ENCODE measurements around the gene GCSAML. TPM values are rescaled to one million over a fixed set of nuclear protein-coding genes. Genes with fewer than 3 reads are reported as not detected.

The GCSAML gene
- total RNA-seq, 2 experiments from 2014 or later = not detected

GRCh38 chr1:247540581-247540980 lies 8.4 kb upstream of the GCSAML start:
- no peak for DNase-seq
- H3K27ac Mint-ChIP-seq = no peak overlapping the region
- H3K4me1 Mint-ChIP-seq = no peaks in the 10 kb centered on the region
- ChIA-PET CTCF (no interaction called here), POLR2A (no interaction called here)
- no peaks in the 10 kb centered on the region for H3K9me3 Mint-ChIP-seq
- H3K27me3 Mint-ChIP-seq = peaks cover 6% of the 10 kb centered on the region
- H3K36me3 Mint-ChIP-seq (ENCODE audit: low read depth) = no peaks in the 10 kb centered on the region
- no peak overlapping the region for H3K4me3 Mint-ChIP-seq

DNA sequence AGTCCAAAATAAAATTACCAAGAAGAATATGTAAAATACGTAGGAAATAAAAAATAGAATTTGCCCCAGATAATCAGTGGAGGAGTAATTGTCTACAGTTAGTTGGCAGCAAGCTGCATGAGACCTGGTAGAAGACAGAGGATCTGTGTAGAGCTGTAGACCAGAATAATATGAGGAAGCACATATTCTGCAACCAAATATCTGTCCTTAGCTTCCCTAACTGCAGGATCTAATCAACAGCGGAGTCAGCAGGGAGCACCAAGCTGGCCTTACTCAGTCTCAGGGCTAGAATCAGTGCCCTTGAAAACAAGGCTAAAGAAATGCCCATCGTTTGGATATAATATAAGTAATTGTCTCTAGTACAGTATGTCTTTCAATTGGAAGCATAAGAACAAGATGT lies 6.1 kb upstream of the GCSAML start:
- no peaks in the 10 kb centered on the region for H3K4me1 Mint-ChIP-seq
- no peaks in the 10 kb centered on the region for H3K36me3 Mint-ChIP-seq (ENCODE audit: low read depth)
- H3K27ac Mint-ChIP-seq = no peak overlapping the region
- peaks cover 7% of the 10 kb centered on the region for H3K27me3 Mint-ChIP-seq
- POLR2A ChIA-PET = no interaction called here
- H3K9me3 Mint-ChIP-seq = no peaks in the 10 kb centered on the region
- H3K4me3 Mint-ChIP-seq = no peak overlapping the region
- CTCF ChIA-PET = no interaction called here
- no peak for DNase-seq

DNA sequence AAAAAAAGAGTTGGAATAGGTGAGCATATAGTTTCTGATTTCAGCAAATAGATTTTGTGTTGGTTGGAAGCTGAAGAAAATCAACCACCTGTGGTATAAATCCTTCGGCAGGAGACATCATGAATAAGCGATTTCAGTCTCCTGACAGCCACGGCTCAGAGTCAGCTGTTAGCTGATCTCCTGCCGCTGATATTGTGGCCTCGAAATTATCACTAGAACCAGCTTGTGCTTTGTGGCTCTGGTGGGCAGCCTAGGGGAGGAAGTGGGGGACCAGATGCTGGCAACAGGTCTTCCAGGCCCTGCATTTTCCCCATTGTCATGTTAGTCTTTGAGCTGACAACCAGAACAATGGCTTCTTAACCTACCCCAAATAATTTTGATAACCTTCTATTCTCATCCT lies 842 bp upstream of the GCSAML start:
- CTCF ChIA-PET = no interaction called here
- no peak for DNase-seq
- Mint-ChIP-seq H3K36me3 (ENCODE audit: low read depth) (no peaks in the 10 kb centered on the region), H3K4me3 (no peak overlapping the region), H3K9me3 (no peaks in the 10 kb centered on the region), H3K27me3 (peaks cover 5% of the 10 kb centered on the region), H3K27ac (no peak overlapping the region), H3K4me1 (no peaks in the 10 kb centered on the region)
- POLR2A ChIA-PET = no interaction called here

GRCh38 chr1:247551721-247552120 lies 2.8 kb downstream of the GCSAML start:
- peaks cover 3% of the 10 kb centered on the region for H3K27me3 Mint-ChIP-seq
- no peaks in the 10 kb centered on the region for H3K4me1 Mint-ChIP-seq
- DNase-seq = no peak
- no peak overlapping the region for H3K4me3 Mint-ChIP-seq
- CTCF ChIA-PET = no interaction called here
- no peak overlapping the region for H3K27ac Mint-ChIP-seq
- no peaks in the 10 kb centered on the region for H3K9me3 Mint-ChIP-seq
- H3K36me3 Mint-ChIP-seq (ENCODE audit: low read depth) = no peaks in the 10 kb centered on the region
- POLR2A ChIA-PET = no interaction called here

DNA sequence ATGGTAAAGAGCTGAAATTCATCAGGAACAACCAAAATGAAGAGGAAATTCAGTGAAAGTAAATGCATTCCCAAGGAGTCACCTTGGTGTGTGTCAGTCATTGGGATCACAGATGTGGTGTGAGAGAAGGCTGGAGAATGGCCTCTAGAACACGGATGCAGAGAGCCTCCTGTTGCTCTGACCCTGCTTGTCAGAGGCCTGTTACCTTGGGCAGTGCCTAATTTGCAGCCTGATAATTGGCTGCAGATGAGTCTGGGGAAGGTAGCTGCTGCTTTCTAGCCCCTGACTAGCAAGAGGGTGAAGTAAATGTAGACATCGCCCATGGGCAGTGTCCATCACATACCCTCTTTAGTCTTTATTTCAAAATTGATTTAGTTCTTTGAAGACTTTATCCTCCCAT lies 3.3 kb downstream of the GCSAML start:
- DNase-seq = no peak
- Mint-ChIP-seq H3K27ac (no peak overlapping the region), H3K27me3 (peaks cover 3% of the 10 kb centered on the region), H3K9me3 (no peaks in the 10 kb centered on the region), H3K36me3 (ENCODE audit: low read depth) (no peaks in the 10 kb centered on the region), H3K4me3 (no peak overlapping the region), H3K4me1 (no peaks in the 10 kb centered on the region)
- ChIA-PET POLR2A (no interaction called here), CTCF (no interaction called here)

DNA sequence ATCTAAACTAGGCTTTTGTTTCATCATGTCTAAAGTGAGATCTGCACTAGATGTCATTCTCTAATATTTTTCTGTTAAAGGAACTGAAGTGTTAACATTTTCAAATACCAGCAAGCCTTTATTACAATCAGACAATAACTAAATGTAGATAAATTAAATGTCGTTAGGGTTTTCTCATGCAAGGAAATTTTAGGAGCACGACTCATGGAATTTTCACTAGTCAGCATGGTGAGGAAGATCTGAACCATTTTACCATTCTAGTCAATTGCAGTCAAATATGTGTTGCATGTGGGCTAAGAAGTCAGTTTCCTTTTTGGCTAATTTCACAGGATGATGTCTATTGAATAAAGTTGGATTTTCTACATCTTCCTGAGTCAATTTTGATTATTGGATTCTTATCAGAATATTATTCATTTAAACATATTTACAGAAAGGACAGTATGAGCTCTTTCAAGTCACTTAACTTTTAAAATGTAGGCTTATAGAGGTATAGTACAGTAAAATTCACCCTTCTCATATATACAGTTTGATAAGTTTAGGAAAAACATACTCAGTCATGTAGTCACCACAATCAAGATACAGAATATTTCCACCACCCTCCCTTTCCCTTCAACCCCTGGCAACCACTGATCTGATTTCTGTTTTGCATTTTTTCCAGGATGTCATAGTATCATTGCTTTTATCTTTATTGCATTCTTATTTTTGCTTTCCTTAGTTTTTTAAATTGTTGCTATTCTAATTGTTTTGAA lies 9.2 kb downstream of the GCSAML start:
- H3K9me3 Mint-ChIP-seq = no peaks in the 10 kb centered on the region
- no peak overlapping the region for H3K27ac Mint-ChIP-seq
- no peaks in the 10 kb centered on the region for H3K27me3 Mint-ChIP-seq
- DNase-seq = no peak
- ChIA-PET POLR2A (no interaction called here), CTCF (no interaction called here)
- H3K4me1 Mint-ChIP-seq = no peaks in the 10 kb centered on the region
- no peaks in the 10 kb centered on the region for H3K36me3 Mint-ChIP-seq (ENCODE audit: low read depth)
- no peak overlapping the region for H3K4me3 Mint-ChIP-seq

DNA sequence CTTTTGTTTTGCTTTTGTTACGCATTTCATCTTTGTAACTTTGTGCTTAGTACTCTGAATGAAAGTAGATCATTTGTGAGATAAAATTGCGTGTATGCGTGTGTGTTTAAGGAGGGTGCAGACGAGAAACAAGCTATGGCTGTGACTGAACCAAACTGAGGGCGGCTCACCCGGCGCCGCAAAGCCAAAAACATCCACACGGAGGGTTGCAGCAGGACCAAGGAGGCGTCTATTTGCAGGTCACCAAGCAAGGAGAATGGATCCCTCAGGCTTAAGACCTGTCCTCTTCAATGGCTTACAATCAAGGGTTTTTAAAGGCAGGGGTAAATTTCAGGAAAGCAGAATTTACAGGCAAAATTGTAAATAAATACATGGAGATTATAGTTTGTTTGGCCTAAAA lies 12.8 kb downstream of the GCSAML start:
- POLR2A ChIA-PET = interaction anchor here (0.8 kb wide), 1 partner anchor 17 kb away, joined by 3 read pairs; no protein-coding TSS in a partner anchor
- no peak for DNase-seq
- CTCF ChIA-PET = no interaction called here
- H3K4me1 Mint-ChIP-seq = no peaks in the 10 kb centered on the region
- H3K27me3 Mint-ChIP-seq = no peaks in the 10 kb centered on the region
- H3K27ac Mint-ChIP-seq = no peak overlapping the region
- H3K36me3 Mint-ChIP-seq (ENCODE audit: low read depth) = no peaks in the 10 kb centered on the region
- no peaks in the 10 kb centered on the region for H3K9me3 Mint-ChIP-seq
- H3K4me3 Mint-ChIP-seq = no peak overlapping the region

DNA sequence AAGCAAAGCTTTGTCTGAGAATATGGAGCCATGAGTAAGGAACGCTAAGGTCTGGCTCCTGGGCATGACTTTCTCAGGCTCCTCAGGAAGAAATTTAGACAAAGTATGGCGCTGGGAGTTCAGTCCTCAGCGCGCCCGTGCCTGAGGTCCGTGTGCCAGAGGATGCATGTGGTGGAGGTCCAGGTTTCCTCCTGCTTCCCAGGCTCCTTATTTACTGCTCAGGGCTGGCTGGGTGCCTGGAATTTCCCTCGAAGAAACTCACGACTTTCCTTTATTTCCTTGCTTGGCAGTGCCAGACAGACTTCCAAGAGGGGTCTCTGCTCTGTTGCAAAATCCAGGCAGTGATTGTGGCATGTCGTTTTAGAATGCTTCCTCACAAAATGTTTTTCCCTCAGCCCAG lies 13.3 kb downstream of the GCSAML start:
- Mint-ChIP-seq H3K27me3 (no peaks in the 10 kb centered on the region), H3K9me3 (no peaks in the 10 kb centered on the region), H3K27ac (no peak overlapping the region), H3K36me3 (ENCODE audit: low read depth) (no peaks in the 10 kb centered on the region), H3K4me1 (no peaks in the 10 kb centered on the region), H3K4me3 (no peak overlapping the region)
- CTCF ChIA-PET = no interaction called here
- POLR2A ChIA-PET = interaction anchor here (0.8 kb wide), 1 partner anchor 17 kb away, joined by 3 read pairs; no protein-coding TSS in a partner anchor
- DNase-seq = no peak

DNA sequence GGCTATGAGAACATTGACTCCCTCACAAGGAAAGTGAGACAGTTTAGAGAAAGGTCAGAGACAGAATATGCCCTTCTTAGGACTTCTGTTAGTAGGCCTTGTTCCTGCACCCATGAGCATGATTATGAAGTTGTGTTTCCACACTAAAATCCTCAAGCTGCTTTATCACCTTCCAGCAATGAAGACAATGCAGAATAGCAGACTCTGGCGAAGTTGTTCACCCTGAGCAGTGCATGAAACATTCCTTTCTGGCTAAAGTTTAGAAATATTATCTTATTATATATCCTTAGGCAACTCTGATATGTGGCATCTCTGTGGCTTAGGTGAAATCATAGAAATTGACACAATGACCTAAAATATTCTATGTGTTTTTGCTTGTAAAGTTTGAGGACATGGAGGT lies 25.3 kb downstream of the GCSAML start:
- ChIA-PET CTCF (interaction anchor here (0.8 kb wide), 1 partner anchor 24 kb away, joined by 3 read pairs; no protein-coding TSS in a partner anchor), POLR2A (no interaction called here)
- Mint-ChIP-seq H3K4me1 (no peaks in the 10 kb centered on the region), H3K27me3 (no peaks in the 10 kb centered on the region), H3K4me3 (no peak overlapping the region), H3K36me3 (ENCODE audit: low read depth) (no peaks in the 10 kb centered on the region), H3K27ac (no peak overlapping the region), H3K9me3 (peaks cover 3% of the 10 kb centered on the region)
- DNase-seq = no peak

DNA sequence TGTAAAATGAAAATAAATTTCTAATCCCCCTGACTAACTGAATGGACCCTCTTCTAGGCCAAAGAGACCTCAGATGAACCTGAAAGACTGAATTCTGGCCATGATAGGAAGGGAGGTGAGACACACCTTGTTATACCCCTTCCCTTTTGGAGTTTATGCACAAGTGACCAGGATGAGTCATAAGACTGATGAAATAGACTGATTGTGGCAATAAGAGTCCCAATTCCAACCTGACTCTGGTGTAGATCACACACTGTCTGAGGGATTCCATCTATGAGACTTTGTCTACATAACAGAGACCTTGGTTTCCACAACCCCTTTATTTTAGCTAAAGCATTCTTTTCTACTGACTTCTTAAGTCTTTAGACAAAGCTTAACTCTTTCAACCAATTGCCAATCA lies 25.7 kb downstream of the GCSAML start:
- H3K4me3 Mint-ChIP-seq = no peak overlapping the region
- no peak overlapping the region for H3K27ac Mint-ChIP-seq
- POLR2A ChIA-PET = no interaction called here
- no peaks in the 10 kb centered on the region for H3K27me3 Mint-ChIP-seq
- CTCF ChIA-PET = interaction anchor here (0.8 kb wide), 1 partner anchor 24 kb away, joined by 3 read pairs; no protein-coding TSS in a partner anchor
- peaks cover 3% of the 10 kb centered on the region for H3K9me3 Mint-ChIP-seq
- no peaks in the 10 kb centered on the region for H3K36me3 Mint-ChIP-seq (ENCODE audit: low read depth)
- H3K4me1 Mint-ChIP-seq = no peaks in the 10 kb centered on the region
- no peak for DNase-seq

GRCh38 chr1:247576514-247576913 lies 27.6 kb downstream of the GCSAML start:
- Mint-ChIP-seq H3K4me3 (no peak overlapping the region), H3K27me3 (no peaks in the 10 kb centered on the region), H3K27ac (no peak overlapping the region), H3K9me3 (no peaks in the 10 kb centered on the region), H3K4me1 (no peaks in the 10 kb centered on the region), H3K36me3 (ENCODE audit: low read depth) (no peaks in the 10 kb centered on the region)
- no peak for DNase-seq
- ChIA-PET POLR2A (no interaction called here), CTCF (interaction anchor here (1.5 kb wide), 1 partner anchor 186 kb away, joined by 4 read pairs; no protein-coding TSS in a partner anchor)

DNA sequence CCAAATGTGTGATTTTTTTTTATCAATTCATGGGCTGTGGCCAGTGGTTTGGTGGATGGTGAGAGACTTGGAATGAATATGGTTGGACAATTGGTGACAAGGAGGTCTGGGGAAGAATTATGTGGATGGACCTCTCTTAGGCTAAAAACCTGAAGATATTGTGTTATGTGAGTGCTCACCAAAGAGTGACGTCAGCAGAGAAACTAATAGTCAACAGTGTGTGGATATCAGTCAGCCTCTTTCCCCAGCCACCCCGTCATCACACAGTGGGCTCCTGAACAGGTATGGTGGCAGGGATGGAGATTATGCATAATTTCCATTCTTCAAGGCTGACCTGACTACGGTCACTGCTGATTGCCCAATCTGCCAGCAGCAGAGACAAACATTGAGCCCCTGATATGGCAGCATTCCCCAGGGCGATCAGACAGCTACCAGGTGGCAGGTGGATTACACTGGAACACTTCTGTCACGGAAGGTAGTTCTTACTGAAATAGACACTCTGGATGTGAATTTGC lies 30.1 kb downstream of the GCSAML start:
- no peak overlapping the region for H3K4me3 Mint-ChIP-seq
- CTCF ChIA-PET = interaction anchor here (1.2 kb wide), 1 partner anchor 189 kb away, joined by 4 read pairs; no protein-coding TSS in a partner anchor
- no peaks in the 10 kb centered on the region for H3K4me1 Mint-ChIP-seq
- no peak for DNase-seq
- no peaks in the 10 kb centered on the region for H3K27me3 Mint-ChIP-seq
- POLR2A ChIA-PET = no interaction called here
- H3K27ac Mint-ChIP-seq = no peak overlapping the region
- no peaks in the 10 kb centered on the region for H3K36me3 Mint-ChIP-seq (ENCODE audit: low read depth)
- H3K9me3 Mint-ChIP-seq = no peaks in the 10 kb centered on the region

DNA sequence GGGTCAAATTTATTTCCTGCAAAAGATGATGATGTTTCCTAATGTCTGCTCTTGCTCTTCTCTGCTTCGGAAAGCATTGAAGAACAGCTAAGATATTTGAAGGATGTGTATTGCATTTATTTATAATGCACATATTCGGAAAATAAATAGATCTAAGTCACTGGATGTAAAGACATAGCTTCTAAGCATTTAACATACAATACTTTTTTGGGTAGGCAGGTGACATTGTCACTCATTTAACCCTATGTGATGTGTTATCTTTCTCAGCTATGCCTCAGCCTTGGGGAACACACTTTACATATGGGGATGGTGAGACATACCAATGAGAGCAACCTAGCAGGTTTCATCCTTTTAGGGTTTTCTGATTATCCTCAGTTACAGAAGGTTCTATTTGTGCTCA lies 39.1 kb downstream of the GCSAML start, which contains the start of gene OR2G2:
TSS of gene OR2G2 (plus strand) at position 301 of the 400 bp plus-strand sequence. CDS start at position 301, 0 bp downstream.
- CTCF ChIA-PET = no interaction called here
- H3K27ac Mint-ChIP-seq = no peak within 1 kb of the TSS

GRCh38 chr1:247605286-247605685 lies 56.4 kb downstream of the GCSAML start, which contains the start of gene OR2G3:
TSS of gene OR2G3 (plus strand) at chr1:247605586. CDS start at chr1:247605586, 0 bp downstream.
- POLR2A ChIA-PET = no interaction called here
- Mint-ChIP-seq H3K9me3 (no peaks in the 10 kb centered on the region), H3K27ac (no peak within 1 kb of the TSS), H3K27me3 (no peaks in the 10 kb centered on the region), H3K36me3 (ENCODE audit: low read depth) (no peaks in the 10 kb centered on the region), H3K4me3 (no peak within 1 kb of the TSS), H3K4me1 (no peaks in the 10 kb centered on the region)
- no peak for DNase-seq
- CTCF ChIA-PET = no interaction called here

More for the DNA sequence above, 39.1 kb downstream of the GCSAML start, which contains the start of gene OR2G2:
- Mint-ChIP-seq H3K4me1 (no peaks in the 10 kb centered on the region), H3K27me3 (no peaks in the 10 kb centered on the region), H3K36me3 (ENCODE audit: low read depth) (no peaks in the 10 kb centered on the region), H3K9me3 (no peaks in the 10 kb centered on the region), H3K4me3 (no peak within 1 kb of the TSS)
- DNase-seq = no peak
- POLR2A ChIA-PET = no interaction called here
